ENCODE measurements around the gene PDE4D. TPM values are rescaled to one million over a fixed set of nuclear protein-coding genes. Genes with fewer than 3 reads are reported as not detected.

PDE4D gene
- total RNA-seq, 1 donor from 2014 or later = 39.2 TPM

- no peaks in the 10 kb centered on the region for H3K36me3 ChIP-seq (ENCODE audit: control insufficient read depth, insufficient read depth, low read length)
- no peak for TF ChIP-seq CTCF (IDR thresholded peaks at IDR 0.05; ENCODE audit: insufficient read depth, low read length, poor library complexity, severe bottlenecking)
- no peak for DNase-seq (ENCODE audit: low read depth)
- no peaks in the 10 kb centered on the region for H3K27me3 ChIP-seq (ENCODE audit: control insufficient read depth, insufficient read depth, low read length)
- H3K4me3 ChIP-seq (ENCODE audit: low read depth, low read length) = no peak overlapping the region
Measured at GRCh38 chr5:59798862-59799667, 94.5 kb downstream of the PDE4D start.

- Histone ChIP-seq H3K27me3 (ENCODE audit: control insufficient read depth, insufficient read depth, low read length) (no peaks in the 10 kb centered on the region), H3K4me3 (ENCODE audit: low read depth, low read length) (no peak overlapping the region), H3K36me3 (ENCODE audit: control insufficient read depth, insufficient read depth, low read length) (no peaks in the 10 kb centered on the region)
- no peak for DNase-seq (ENCODE audit: low read depth)
- no peak for TF ChIP-seq CTCF (IDR thresholded peaks at IDR 0.05; ENCODE audit: insufficient read depth, low read length, poor library complexity, severe bottlenecking)
Measured at GRCh38 chr5:59795141-59795540, 98.4 kb downstream of the PDE4D start.

GRCh38 chr5:59792983-59793585, 100.4 kb downstream of the PDE4D start:
- Histone ChIP-seq H3K27me3 (ENCODE audit: control insufficient read depth, insufficient read depth, low read length) (no peaks in the 10 kb centered on the region), H3K4me3 (ENCODE audit: low read depth, low read length) (no peak overlapping the region), H3K36me3 (ENCODE audit: control insufficient read depth, insufficient read depth, low read length) (no peaks in the 10 kb centered on the region)
- peak; percentile 82 for DNase-seq (ENCODE audit: low read depth)
- no peak for TF ChIP-seq CTCF (IDR thresholded peaks at IDR 0.05; ENCODE audit: insufficient read depth, low read length, poor library complexity, severe bottlenecking)

- no peak for DNase-seq (ENCODE audit: low read depth)
- no peaks in the 10 kb centered on the region for H3K27me3 ChIP-seq (ENCODE audit: control insufficient read depth, insufficient read depth, low read length)
- no peak overlapping the region for H3K4me3 ChIP-seq (ENCODE audit: low read depth, low read length)
- no peaks in the 10 kb centered on the region for H3K36me3 ChIP-seq (ENCODE audit: control insufficient read depth, insufficient read depth, low read length)
- TF ChIP-seq CTCF (IDR thresholded peaks at IDR 0.05; ENCODE audit: insufficient read depth, low read length, poor library complexity, severe bottlenecking) = no peak
Measured at GRCh38 chr5:59791617-59792016, 101.9 kb downstream of the PDE4D start.

GRCh38 chr5:59790776-59791475, 102.6 kb downstream of the PDE4D start:
- DNase-seq (ENCODE audit: low read depth) = no peak
- no peak overlapping the region for H3K4me3 ChIP-seq (ENCODE audit: low read depth, low read length)
- TF ChIP-seq CTCF (IDR thresholded peaks at IDR 0.05; ENCODE audit: insufficient read depth, low read length, poor library complexity, severe bottlenecking) = no peak

More at GRCh38 chr5:59790776-59791475, 102.6 kb downstream of the PDE4D start:
- no peaks in the 10 kb centered on the region for H3K36me3 ChIP-seq (ENCODE audit: control insufficient read depth, insufficient read depth, low read length)
- no peaks in the 10 kb centered on the region for H3K27me3 ChIP-seq (ENCODE audit: control insufficient read depth, insufficient read depth, low read length)

All from kidney epithelial cell (primary cell).